ENCODE measurements around the gene PLA2G7. TPM values are rescaled to one million over a fixed set of nuclear protein-coding genes. Genes with fewer than 3 reads are reported as not detected.

Gene PLA2G7
- total RNA-seq, 1 experiment from 2014 or later = 1.7 TPM

DNA sequence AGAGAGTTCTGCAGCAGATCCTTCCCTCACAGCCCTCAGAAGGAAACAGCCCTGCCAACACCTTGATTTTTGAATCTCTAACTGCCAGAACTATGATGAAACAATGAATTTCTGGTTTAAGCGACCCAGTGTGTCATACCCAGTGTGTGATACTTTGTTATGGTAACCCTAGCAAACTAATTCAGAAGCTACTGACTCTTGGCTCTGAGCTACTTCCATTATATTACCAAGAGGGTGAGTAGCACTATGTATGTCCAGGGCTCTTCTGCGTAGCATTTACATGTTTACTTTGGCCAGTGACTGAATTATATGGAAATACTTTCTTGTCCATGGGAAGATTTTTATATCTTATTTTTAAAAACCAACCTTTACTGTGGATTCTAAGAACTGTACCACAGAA, 28.3 kb upstream of the PLA2G7 start:
- Mint-ChIP-seq H3K27me3 (ENCODE audit: low read depth) (no peaks in the 10 kb centered on the region), H3K36me3 (ENCODE audit: insufficient read depth in 1 of 3, low read depth in 3 of 3) (peaks cover 0 to 4% (median 0%) of the 10 kb centered on the region in 3 experiments; a peak in 1 of 7 replicates), H3K9me3 (no peaks in the 10 kb centered on the region; a peak in 1 of 5 replicates), H3K4me3 (no peak overlapping the region), H3K27ac (no peak overlapping the region), H3K4me1 (no peaks in the 10 kb centered on the region; a peak in 1 of 4 replicates)
- Histone ChIP-seq H3K79me1 (ENCODE audit: insufficient read depth, low read depth, low read length, poor library complexity, severe bottlenecking) (no peaks in the 10 kb centered on the region), H2AFZ (ENCODE audit: low read length) (no peak overlapping the region), H2BK5ac (ENCODE audit: insufficient read length, low read length) (no peak overlapping the region), H4K91ac (ENCODE audit: insufficient read length, low read depth, low read length) (no peak overlapping the region), H3K79me2 (ENCODE audit: insufficient read depth, low read length) (no peaks in the 10 kb centered on the region), H3K27ac (ENCODE audit: insufficient read length, low read depth, low read length) (no peak overlapping the region), H3K27me3 (ENCODE audit: insufficient read depth, low read length) (no peaks in the 10 kb centered on the region), H2BK120ac (ENCODE audit: low read depth, low read length, poor library complexity, severe bottlenecking) (no peak overlapping the region), H3K4ac (ENCODE audit: low read depth, low read length) (no peak overlapping the region), H3K4me2 (ENCODE audit: insufficient read depth, insufficient read length, low read length) (no peak overlapping the region), H3T11ph (ENCODE audit: low read length) (no peak overlapping the region), H3K14ac (ENCODE audit: insufficient read depth, low read length) (no peak overlapping the region), H3K9me3 (ENCODE audit: control insufficient read depth, low read depth, low read length) (no peaks in the 10 kb centered on the region), H3K23me2 (ENCODE audit: insufficient read length, low read depth, low read length, poor library complexity, severe bottlenecking) (no peaks in the 10 kb centered on the region), H3K56ac (ENCODE audit: insufficient read length, low read depth, low read length) (no peak overlapping the region), H3K18ac (ENCODE audit: insufficient read length, low read depth, low read length) (no peak overlapping the region), H2BK20ac (ENCODE audit: low read depth, low read length, poor library complexity, severe bottlenecking) (no peak overlapping the region), H2AK5ac (ENCODE audit: insufficient read length, low read length) (no peak overlapping the region), H2BK12ac (ENCODE audit: insufficient read length, low read depth, low read length) (no peak overlapping the region), H4K5ac (ENCODE audit: insufficient read length, low read depth, low read length) (no peak overlapping the region), H4K20me1 (ENCODE audit: control insufficient read depth, insufficient read depth, insufficient read length) (no peaks in the 10 kb centered on the region), H4K8ac (replicated peaks; ENCODE audit: insufficient read length, low read depth, low read length) (no peak overlapping the region), H3K4me1 (ENCODE audit: insufficient read depth, low read length) (no peaks in the 10 kb centered on the region), H3K23ac (ENCODE audit: insufficient read length, low read depth, low read length) (no peak overlapping the region), H2BK15ac (ENCODE audit: low read depth, low read length) (no peak overlapping the region), H3K9ac (ENCODE audit: extremely low read depth, insufficient read length, low read length) (no peak overlapping the region)
- TF ChIP-seq, protein P1, sequence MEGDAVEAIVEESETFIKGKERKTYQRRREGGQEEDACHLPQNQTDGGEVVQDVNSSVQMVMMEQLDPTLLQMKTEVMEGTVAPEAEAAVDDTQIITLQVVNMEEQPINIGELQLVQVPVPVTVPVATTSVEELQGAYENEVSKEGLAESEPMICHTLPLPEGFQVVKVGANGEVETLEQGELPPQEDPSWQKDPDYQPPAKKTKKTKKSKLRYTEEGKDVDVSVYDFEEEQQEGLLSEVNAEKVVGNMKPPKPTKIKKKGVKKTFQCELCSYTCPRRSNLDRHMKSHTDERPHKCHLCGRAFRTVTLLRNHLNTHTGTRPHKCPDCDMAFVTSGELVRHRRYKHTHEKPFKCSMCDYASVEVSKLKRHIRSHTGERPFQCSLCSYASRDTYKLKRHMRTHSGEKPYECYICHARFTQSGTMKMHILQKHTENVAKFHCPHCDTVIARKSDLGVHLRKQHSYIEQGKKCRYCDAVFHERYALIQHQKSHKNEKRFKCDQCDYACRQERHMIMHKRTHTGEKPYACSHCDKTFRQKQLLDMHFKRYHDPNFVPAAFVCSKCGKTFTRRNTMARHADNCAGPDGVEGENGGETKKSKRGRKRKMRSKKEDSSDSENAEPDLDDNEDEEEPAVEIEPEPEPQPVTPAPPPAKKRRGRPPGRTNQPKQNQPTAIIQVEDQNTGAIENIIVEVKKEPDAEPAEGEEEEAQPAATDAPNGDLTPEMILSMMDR (conservative IDR thresholded peaks at IDR 0.05) = no peak
- WGBS (ENCODE audit: extremely low coverage, insufficient read length, low lambda C conversion rate) = no CpG with 5 or more reads among the region's 2 CpGs
- DNase-seq = no peak
